Uterus (tissue), 2 donors: ENCODE measurements around the gene CENPU.

Experiments used
- POLR2A ChIP-seq, 2 donors: fragments of 450-650 bp; IDR thresholded peaks; one replicate each; pipeline ENCODE4 v1.6.1; 2016; ENCODE audit warnings: antibody characterized with exemption in 2 of 2, mild to moderate bottlenecking in 1 of 2, moderate library complexity in 1 of 2
- TF ChIP-seq, protein P1 (sequence below), 4 experiments: fragments of 200-600 bp in 2 of 4; fragments of 450-650 bp in 2 of 4; sonication (generic) in 2 of 4; IDR thresholded peaks; one replicate each; pipeline ENCODE4 v1.5.1; 2016 to 2019; ENCODE audit warnings: antibody characterized with exemption in 4 of 4, mild to moderate bottlenecking in 2 of 4, moderate library complexity in 1 of 4

- TF ChIP-seq, protein P1, sequence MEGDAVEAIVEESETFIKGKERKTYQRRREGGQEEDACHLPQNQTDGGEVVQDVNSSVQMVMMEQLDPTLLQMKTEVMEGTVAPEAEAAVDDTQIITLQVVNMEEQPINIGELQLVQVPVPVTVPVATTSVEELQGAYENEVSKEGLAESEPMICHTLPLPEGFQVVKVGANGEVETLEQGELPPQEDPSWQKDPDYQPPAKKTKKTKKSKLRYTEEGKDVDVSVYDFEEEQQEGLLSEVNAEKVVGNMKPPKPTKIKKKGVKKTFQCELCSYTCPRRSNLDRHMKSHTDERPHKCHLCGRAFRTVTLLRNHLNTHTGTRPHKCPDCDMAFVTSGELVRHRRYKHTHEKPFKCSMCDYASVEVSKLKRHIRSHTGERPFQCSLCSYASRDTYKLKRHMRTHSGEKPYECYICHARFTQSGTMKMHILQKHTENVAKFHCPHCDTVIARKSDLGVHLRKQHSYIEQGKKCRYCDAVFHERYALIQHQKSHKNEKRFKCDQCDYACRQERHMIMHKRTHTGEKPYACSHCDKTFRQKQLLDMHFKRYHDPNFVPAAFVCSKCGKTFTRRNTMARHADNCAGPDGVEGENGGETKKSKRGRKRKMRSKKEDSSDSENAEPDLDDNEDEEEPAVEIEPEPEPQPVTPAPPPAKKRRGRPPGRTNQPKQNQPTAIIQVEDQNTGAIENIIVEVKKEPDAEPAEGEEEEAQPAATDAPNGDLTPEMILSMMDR (IDR thresholded peaks at IDR 0.05): no peak
- no peak for TF ChIP-seq POLR2A (IDR thresholded peaks at IDR 0.05)
These were observed 89.2 kb downstream of the CENPU start for GRCh38 chr4:184644553-184645307.
